Stomach (tissue), 4 donors: ENCODE results near the gene FAM53C.

Experiments
- CTCF ChIP-seq, 7 experiments: fragments of 450-650 bp in 4 of 7; fragments of 200-600 bp in 3 of 7; sonication (generic) in 3 of 7; IDR thresholded peaks; one replicate each; pipeline ENCODE4 v1.5.1; 2016 to 2019; ENCODE audit warnings: antibody characterized with exemption in 7 of 7, control low read depth in 2 of 7, mild to moderate bottlenecking in 1 of 7
- EP300 ChIP-seq: sonication (generic); formaldehyde crosslinking; IDR thresholded peaks from one replicate; pipeline ENCODE4 v1.6.1; 2017; ENCODE audit warnings: antibody characterized with exemption
- POLR2A ChIP-seq, 4 donors: fragments of 450-650 bp; IDR thresholded peaks; one replicate each; pipeline ENCODE4 v1.6.1; 2016; ENCODE audit warnings: antibody characterized with exemption in 4 of 4, control low read depth in 2 of 4, mild to moderate bottlenecking in 1 of 4, moderate library complexity in 1 of 4

GRCh38 chr5:138315751-138316278, 22.3 kb upstream of the FAM53C start:
- TF ChIP-seq CTCF (IDR thresholded peaks at IDR 0.05), result no peak
- no peak for TF ChIP-seq POLR2A (IDR thresholded peaks at IDR 0.05)
- no peak for TF ChIP-seq EP300
